MM.1S (cell line): Measurements from ENCODE around the gene WTIP.

Experiments
- DNase-seq: peaks from one replicate; pipeline ENCODE4 v3.0.0-alpha.2; 2015
- H2AFZ ChIP-seq: fragments of 300-600 bp; sonication (generic); 2 replicates; pipeline ENCODE4 v1.6.0; 2016; ENCODE audit warnings: antibody characterized with exemption, low read length
- H3F3A ChIP-seq: fragments of 300-600 bp; sonication (generic); 2 replicates; pipeline ENCODE4 v1.6.1; 2016; ENCODE audit warnings: mild to moderate bottlenecking, antibody characterized with exemption, low read length, moderate library complexity, mixed read lengths; ENCODE audit not compliant: insufficient read depth
- H3K27ac ChIP-seq: fragments of 300-600 bp; sonication (generic); 2 replicates; pipeline ENCODE4 v1.5.1; 2016; ENCODE audit warnings: mild to moderate bottlenecking, low read length
- H3K27me3 ChIP-seq: fragments of 300-600 bp; sonication (generic); replicated peaks from 2 replicates; pipeline ENCODE4 v1.6.0; 2016; ENCODE audit warnings: low read length; ENCODE audit not compliant: insufficient read depth
- H3K36me3 ChIP-seq: fragments of 300-600 bp; sonication (generic); replicated peaks from 2 replicates; pipeline ENCODE4 v1.6.1; 2016; ENCODE audit warnings: mild to moderate bottlenecking, low read length, mixed read lengths; ENCODE audit not compliant: insufficient read depth
- H3K4me1 ChIP-seq: fragments of 300-600 bp; sonication (generic); 2 replicates; pipeline ENCODE4 v1.6.1; 2016; ENCODE audit warnings: low read length, mixed read lengths
- H3K4me2 ChIP-seq: fragments of 300-600 bp; sonication (generic); 2 replicates; pipeline ENCODE4 v1.6.0; 2016; ENCODE audit warnings: low read depth, low read length
- H3K4me3 ChIP-seq: fragments of 300-600 bp; sonication (generic); 2 replicates; pipeline ENCODE4 v1.5.1; 2016; ENCODE audit warnings: low read length, mixed read lengths
- H3K79me2 ChIP-seq: fragments of 300-600 bp; sonication (generic); 2 replicates; pipeline ENCODE4 v1.6.1; 2016; ENCODE audit warnings: mixed run types, low read length, mixed read lengths
- H3K9ac ChIP-seq: fragments of 300-600 bp; sonication (generic); 2 replicates; pipeline ENCODE4 v1.6.1; 2016; ENCODE audit warnings: low read length, mixed read lengths
- H3K9me2 ChIP-seq: fragments of 300-600 bp; sonication (generic); replicated peaks from 2 replicates; pipeline ENCODE4 v1.6.1; 2016; ENCODE audit warnings: mild to moderate bottlenecking, low read length, mixed read lengths; ENCODE audit not compliant: insufficient read depth
- H3K9me3 ChIP-seq: fragments of 300-600 bp; sonication (generic); replicated peaks from 2 replicates; pipeline ENCODE4 v1.6.1; 2016; ENCODE audit warnings: mild to moderate bottlenecking, low read length, mixed read lengths; ENCODE audit not compliant: insufficient read depth
- H4K20me1 ChIP-seq: fragments of 300-600 bp; sonication (generic); 2 replicates; pipeline ENCODE4 v1.6.1; 2016; ENCODE audit warnings: mild to moderate bottlenecking, low read length, moderate library complexity, mixed read lengths; ENCODE audit not compliant: insufficient read depth
- EZH2 ChIP-seq: fragments of 300-600 bp; sonication (generic); optimal IDR thresholded peaks from 2 replicates; pipeline ENCODE3; 2017; ENCODE audit warnings: low read depth, mild to moderate bottlenecking, antibody characterized with exemption, low read length, mixed read lengths
- EZH2phosphoT487 ChIP-seq: fragments of 300-600 bp; sonication (generic); IDR thresholded peaks from 2 replicates; pipeline ENCODE4 v1.6.1; 2018; ENCODE audit warnings: antibody characterized with exemption, low read length
- TF ChIP-seq, protein P1 (sequence below): fragments of 300-600 bp; sonication (generic); IDR thresholded peaks from 2 replicates; pipeline ENCODE4 v1.5.1; 2016; ENCODE audit warnings: antibody characterized with exemption, low read length, mixed read lengths

The WTIP gene

DNA sequence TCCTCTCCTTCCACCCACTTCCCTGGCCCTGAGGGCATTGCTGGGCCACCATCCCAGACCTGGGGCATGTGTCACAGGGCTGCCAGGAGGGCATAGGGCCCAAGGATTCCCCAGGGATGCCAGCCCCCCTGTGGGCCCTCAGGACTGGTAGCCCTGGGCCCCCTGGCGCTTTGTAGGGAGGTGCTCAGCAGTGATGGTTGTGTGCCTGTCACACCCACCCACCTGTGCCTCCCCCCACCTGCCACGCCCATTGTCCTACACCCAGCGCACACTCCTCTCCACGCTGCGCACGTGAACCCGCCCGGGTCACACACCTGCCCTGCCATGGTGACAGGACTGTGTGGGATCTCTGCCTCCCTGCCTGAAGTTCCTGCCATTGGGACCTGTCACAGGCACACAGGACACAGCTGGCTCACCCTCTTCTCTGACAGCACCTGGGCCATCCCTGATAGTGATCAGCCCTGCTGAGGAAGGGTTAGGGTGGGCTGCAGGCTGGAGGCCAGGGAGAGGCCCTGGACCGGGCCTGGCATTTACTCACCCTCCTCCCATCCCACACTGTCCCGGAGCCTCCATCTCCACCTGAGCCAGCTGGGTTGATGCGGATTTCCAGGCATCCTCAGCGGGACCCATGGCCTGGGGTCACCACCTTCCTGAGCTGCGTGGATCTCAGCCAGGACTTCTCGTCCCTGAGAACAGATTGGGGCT is 23.9 kb downstream of the WTIP start:
- DNase-seq, result no peak
- no peaks in the 10 kb centered on the region for H3F3A ChIP-seq
- H3K4me3 ChIP-seq, result no peak overlapping the region
- H2AFZ ChIP-seq, result no peak overlapping the region
- peaks cover 3% of the 10 kb centered on the region; the same call in 1 of the 2 replicates for H3K4me1 ChIP-seq
- H3K9me3 ChIP-seq, result no peaks in the 10 kb centered on the region
- H3K9me2 ChIP-seq, result no peaks in the 10 kb centered on the region
- H4K20me1 ChIP-seq, result no peaks in the 10 kb centered on the region
- no peak overlapping the region for H3K4me2 ChIP-seq
- no peaks in the 10 kb centered on the region; the same call in 1 of the 2 replicates for H3K27me3 ChIP-seq
- no peak overlapping the region for H3K9ac ChIP-seq
- TF ChIP-seq EZH2, result no peak
- no peak for TF ChIP-seq EZH2phosphoT487
- TF ChIP-seq, protein P1, sequence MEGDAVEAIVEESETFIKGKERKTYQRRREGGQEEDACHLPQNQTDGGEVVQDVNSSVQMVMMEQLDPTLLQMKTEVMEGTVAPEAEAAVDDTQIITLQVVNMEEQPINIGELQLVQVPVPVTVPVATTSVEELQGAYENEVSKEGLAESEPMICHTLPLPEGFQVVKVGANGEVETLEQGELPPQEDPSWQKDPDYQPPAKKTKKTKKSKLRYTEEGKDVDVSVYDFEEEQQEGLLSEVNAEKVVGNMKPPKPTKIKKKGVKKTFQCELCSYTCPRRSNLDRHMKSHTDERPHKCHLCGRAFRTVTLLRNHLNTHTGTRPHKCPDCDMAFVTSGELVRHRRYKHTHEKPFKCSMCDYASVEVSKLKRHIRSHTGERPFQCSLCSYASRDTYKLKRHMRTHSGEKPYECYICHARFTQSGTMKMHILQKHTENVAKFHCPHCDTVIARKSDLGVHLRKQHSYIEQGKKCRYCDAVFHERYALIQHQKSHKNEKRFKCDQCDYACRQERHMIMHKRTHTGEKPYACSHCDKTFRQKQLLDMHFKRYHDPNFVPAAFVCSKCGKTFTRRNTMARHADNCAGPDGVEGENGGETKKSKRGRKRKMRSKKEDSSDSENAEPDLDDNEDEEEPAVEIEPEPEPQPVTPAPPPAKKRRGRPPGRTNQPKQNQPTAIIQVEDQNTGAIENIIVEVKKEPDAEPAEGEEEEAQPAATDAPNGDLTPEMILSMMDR, result no peak
- H3K79me2 ChIP-seq, result no peaks in the 10 kb centered on the region
- H3K27ac ChIP-seq, result no peak overlapping the region
- H3K36me3 ChIP-seq, result no peaks in the 10 kb centered on the region

DNA sequence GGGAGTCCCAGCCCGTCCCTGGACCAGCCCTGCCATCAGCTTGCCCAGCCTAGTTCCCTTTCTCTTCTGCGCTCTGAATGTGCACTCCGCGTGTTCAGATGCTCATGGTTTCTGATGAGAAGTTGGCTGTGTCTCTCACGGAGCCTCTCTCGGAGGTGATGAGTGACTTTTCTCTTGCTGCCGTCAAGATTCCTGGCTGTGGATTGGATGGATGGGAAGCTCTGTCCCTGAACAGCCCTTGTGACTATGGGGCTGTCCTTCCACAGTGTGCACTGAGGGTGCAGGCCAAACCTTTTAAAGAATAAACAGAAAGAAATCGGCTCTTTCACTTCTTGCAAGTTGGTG is 24.4 kb downstream of the WTIP start:
- H3K36me3 ChIP-seq, result no peaks in the 10 kb centered on the region
- H3K9me3 ChIP-seq, result no peaks in the 10 kb centered on the region
- TF ChIP-seq, protein P1, result no peak
- TF ChIP-seq EZH2phosphoT487 (no peak), EZH2 (no peak)
- H3K9ac ChIP-seq, result no peak overlapping the region
- H3K27me3 ChIP-seq, result no peaks in the 10 kb centered on the region; the same call in 1 of the 2 replicates
- H3K27ac ChIP-seq, result no peak overlapping the region
- H3K4me1 ChIP-seq, result peaks cover 3% of the 10 kb centered on the region; the same call in 1 of the 2 replicates
- no peaks in the 10 kb centered on the region for H3K9me2 ChIP-seq
- no peaks in the 10 kb centered on the region for H4K20me1 ChIP-seq
- DNase-seq, result no peak
- H3F3A ChIP-seq, result no peaks in the 10 kb centered on the region
- no peak overlapping the region for H3K4me2 ChIP-seq
- no peaks in the 10 kb centered on the region for H3K79me2 ChIP-seq
- no peak overlapping the region for H3K4me3 ChIP-seq
- no peak overlapping the region for H2AFZ ChIP-seq

DNA sequence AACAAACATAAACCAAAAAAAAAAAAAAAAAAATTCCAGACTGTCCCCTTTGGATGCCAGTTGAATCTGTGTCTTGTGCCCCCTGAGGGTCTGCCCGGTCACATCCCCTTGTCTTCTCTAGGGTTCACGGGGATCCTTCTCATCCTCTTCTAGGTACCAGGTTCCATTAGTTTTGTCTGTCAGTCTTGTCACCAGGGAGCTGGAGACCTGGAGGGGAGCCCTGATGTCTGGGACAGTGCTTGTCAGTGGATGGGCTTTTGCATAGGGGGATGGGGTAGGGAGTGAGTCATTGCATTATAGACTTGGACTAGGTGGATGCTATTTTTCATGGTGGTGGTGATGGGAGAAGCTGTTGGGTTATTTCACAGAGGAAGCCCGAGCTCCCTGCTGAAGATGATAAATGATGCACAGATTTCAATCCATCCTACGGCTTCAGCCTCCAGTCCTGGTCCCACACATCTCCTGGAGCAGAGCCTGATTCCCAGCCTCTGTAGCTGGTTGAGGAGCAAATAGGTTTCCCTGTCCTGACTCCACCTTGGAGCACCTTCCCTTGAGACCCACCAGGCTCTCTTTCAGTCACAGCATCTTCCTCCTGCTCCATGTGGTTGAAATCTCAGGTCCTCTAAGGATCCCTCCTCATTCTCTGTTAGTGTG is 26.0 kb downstream of the WTIP start:
- Histone ChIP-seq H3K9me2 (no peaks in the 10 kb centered on the region), H3K79me2 (no peaks in the 10 kb centered on the region), H3K4me2 (no peak overlapping the region), H4K20me1 (no peaks in the 10 kb centered on the region), H3K4me1 (no peaks in the 10 kb centered on the region), H3F3A (no peaks in the 10 kb centered on the region), H3K9ac (no peak overlapping the region), H3K36me3 (no peaks in the 10 kb centered on the region), H3K4me3 (no peak overlapping the region), H3K9me3 (no peaks in the 10 kb centered on the region), H3K27me3 (no peaks in the 10 kb centered on the region; the same call in 1 of the 2 replicates), H2AFZ (no peak overlapping the region), H3K27ac (no peak overlapping the region)
- TF ChIP-seq EZH2, result no peak
- TF ChIP-seq, protein P1, result no peak
- TF ChIP-seq EZH2phosphoT487, result no peak
- no peak for DNase-seq
